GM23338 (cell line): Measurements from ENCODE around the gene RNGTT. TPM values are rescaled to one million over a fixed set of nuclear protein-coding genes. Genes with fewer than 3 reads are reported as not detected.

Experiments
- ATAC-seq: fragments of 200-7000 bp; cut with Tn5 transposase; 3 replicates; pipeline ENCODE4 v1.9.1; 2020
- DNase-seq: peaks from one replicate; pipeline ENCODE4 v3.0.0-alpha.2; 2015; ENCODE audit warnings: low spot score
- H2AFZ ChIP-seq: fragments of 200-600 bp; sonication (generic); 2 replicates; pipeline ENCODE4 v1.8.0; 2016; ENCODE audit warnings: antibody characterized with exemption, mild to moderate bottlenecking, moderate library complexity
- H3F3A ChIP-seq: fragments of 200-600 bp; sonication (generic); replicated peaks from 2 replicates; pipeline ENCODE4 v1.8.0; 2017; ENCODE audit warnings: antibody characterized with exemption, mixed run types, low read depth
- H3K27ac ChIP-seq: fragments of 200-600 bp; sonication (generic); 2 replicates; pipeline ENCODE4 v1.6.1; 2016; ENCODE audit warnings: low read depth
- H3K27me3 ChIP-seq: fragments of 200-600 bp; sonication (generic); 2 replicates; pipeline ENCODE4 v1.8.0; 2016; ENCODE audit warnings: mild to moderate bottlenecking, mixed run types, moderate library complexity; ENCODE audit not compliant: insufficient read depth
- H3K36me3 ChIP-seq: fragments of 200-600 bp; sonication (generic); 2 replicates; pipeline ENCODE4 v1.8.0; 2016; ENCODE audit warnings: mild to moderate bottlenecking; ENCODE audit not compliant: insufficient read depth
- H3K4me1 ChIP-seq: fragments of 200-600 bp; sonication (generic); 2 replicates; pipeline ENCODE4 v1.8.0; 2016; ENCODE audit warnings: mild to moderate bottlenecking, moderate library complexity; ENCODE audit not compliant: insufficient read depth
- H3K4me2 ChIP-seq: fragments of 200-600 bp; sonication (generic); 2 replicates; pipeline ENCODE4 v1.7.1; 2017; ENCODE audit warnings: mixed run types
- H3K4me3 ChIP-seq: fragments of 200-600 bp; sonication (generic); 2 replicates; pipeline ENCODE4 v1.6.1; 2016; ENCODE audit warnings: mixed run types
- H3K79me2 ChIP-seq: fragments of 200-600 bp; sonication (generic); replicated peaks from 2 replicates; pipeline ENCODE4 v1.8.0; 2017; ENCODE audit warnings: mild to moderate bottlenecking; ENCODE audit not compliant: insufficient read depth
- H3K9me2 ChIP-seq: fragments of 200-600 bp; sonication (generic); 2 replicates; pipeline ENCODE4 v1.8.0; 2017; ENCODE audit not compliant: insufficient read depth
- H4K20me1 ChIP-seq: fragments of 200-600 bp; sonication (generic); replicated peaks from 2 replicates; pipeline ENCODE4 v1.8.0; 2017; ENCODE audit warnings: mild to moderate bottlenecking; ENCODE audit not compliant: insufficient read depth
- H3K27ac Mint-ChIP-seq: 2 replicates; pipeline ENCODE4 v1.8.0; 2020; ENCODE audit warnings: inconsistent platforms, mild to moderate bottlenecking, moderate library complexity, mixed read lengths
- H3K27me3 Mint-ChIP-seq: 3 replicates; pipeline ENCODE4 v1.8.0; 2022; ENCODE audit warnings: low read depth, mild to moderate bottlenecking, moderate library complexity, mixed read lengths, inconsistent platforms; ENCODE audit not compliant: insufficient read depth, poor library complexity
- H3K36me3 Mint-ChIP-seq: 3 replicates; pipeline ENCODE4 v1.8.0; 2021; ENCODE audit warnings: low read depth, mild to moderate bottlenecking, inconsistent platforms, moderate library complexity, mixed read lengths
- H3K4me1 Mint-ChIP-seq: 3 replicates; pipeline ENCODE4 v1.8.0; 2020; ENCODE audit warnings: mild to moderate bottlenecking, inconsistent platforms, mixed read lengths
- H3K4me3 Mint-ChIP-seq: 3 replicates; pipeline ENCODE4 v1.8.0; 2021; ENCODE audit warnings: moderate library complexity, mild to moderate bottlenecking, inconsistent platforms, mixed read lengths
- H3K9me3 Mint-ChIP-seq: 3 replicates; pipeline ENCODE4 v1.8.0; 2020; ENCODE audit warnings: moderate library complexity, mild to moderate bottlenecking, inconsistent platforms, mixed read lengths
- CREB1 ChIP-seq: fragments of 250-450 bp; sonication (Bioruptor Pico); IDR thresholded peaks from 2 replicates; pipeline ENCODE4 v1.5.0; 2020; ENCODE audit warnings: low read depth, mild to moderate bottlenecking, moderate library complexity
- ETS1 ChIP-seq: IDR thresholded peaks from 2 replicates; pipeline ENCODE4 v1.6.1; 2016; ENCODE audit warnings: antibody characterized with exemption
- EZH2 ChIP-seq: fragments of 200-600 bp; sonication (generic); IDR thresholded peaks from one replicate; pipeline ENCODE4 v1.8.0; 2017; ENCODE audit warnings: antibody characterized with exemption, mild to moderate bottlenecking, low read depth; ENCODE audit not compliant: unreplicated experiment
- EZH2phosphoT487 ChIP-seq: fragments of 200-600 bp; sonication (generic); IDR thresholded peaks from one replicate; pipeline ENCODE4 v1.8.1; 2018; ENCODE audit warnings: antibody characterized with exemption; ENCODE audit not compliant: unreplicated experiment
- JUNB ChIP-seq: IDR thresholded peaks from one replicate; pipeline ENCODE4 v1.6.1; 2016; ENCODE audit warnings: antibody characterized with exemption; ENCODE audit not compliant: unreplicated experiment
- NANOG ChIP-seq: IDR thresholded peaks from 2 replicates; pipeline ENCODE4 v1.6.1; 2016; ENCODE audit warnings: antibody characterized with exemption, borderline replicate concordance
- POLR2AphosphoS5 ChIP-seq: IDR thresholded peaks from 2 replicates; pipeline ENCODE4 v1.6.1; 2016; ENCODE audit warnings: antibody characterized with exemption, low read depth
- REST ChIP-seq: IDR thresholded peaks from one replicate; pipeline ENCODE4 v1.6.1; 2018; ENCODE audit warnings: antibody characterized with exemption; ENCODE audit not compliant: unreplicated experiment
- STAT1 ChIP-seq: IDR thresholded peaks from one replicate; pipeline ENCODE4 v1.6.1; 2016; ENCODE audit warnings: antibody characterized with exemption; ENCODE audit not compliant: unreplicated experiment
- ZNF114 ChIP-seq: fragments of 250-450 bp; sonication (Bioruptor Pico); IDR thresholded peaks from 2 replicates; pipeline ENCODE4 v1.5.0; 2020; ENCODE audit warnings: mild to moderate bottlenecking, moderate library complexity
- ZNF331 ChIP-seq: fragments of 250-450 bp; sonication (Bioruptor Pico); IDR thresholded peaks from 2 replicates; pipeline ENCODE4 v1.5.0; 2020; ENCODE audit warnings: low read depth, mild to moderate bottlenecking, moderate library complexity
- polyA plus RNA-seq: library from polyadenylated mRNA; unstranded; fragments of >200 nt; fragmentation: Nextera tagmentation; extraction: Ambion mirVana; gene quantifications from 2 replicates; pipeline ENCODE4 v1.2.1, GENCODE V29; 2016
- total RNA-seq: library from RNA; depleted of rRNA; stranded (reverse); fragments of >200 nt; shearing (Covaris generic); gene quantifications from 2 replicates; pipeline ENCODE4 v1.2.3, GENCODE V29; 2014
- TF ChIP-seq, protein P1 (sequence below), 2 experiments: fragments of 200-600 bp in 1 of 2; sonication (generic) in 1 of 2; conservative IDR thresholded peaks; 2 replicates each; pipeline versions ENCODE4 v1.5.1 to v1.6.1; 2016 to 2017; ENCODE audit warnings: antibody characterized with exemption in 2 of 2, low read depth in 2 of 2, mild to moderate bottlenecking in 2 of 2, moderate library complexity in 1 of 2
- TF ChIP-seq, protein P2 (sequence below): fragments of 250-450 bp; sonication (Bioruptor Pico); IDR thresholded peaks from 2 replicates; pipeline ENCODE4 v1.5.0; 2020; ENCODE audit warnings: mild to moderate bottlenecking, moderate library complexity

RNGTT gene
- total and polyA plus RNA-seq, 2 experiments from 2014 or later = 11.2 to 29.2 TPM

GRCh38 chr6:88708197-88708744 lies 255.1 kb downstream of the RNGTT start:
- DNase-seq (no peak), ATAC-seq (no peak)
- no peaks in the 10 kb centered on the region for H3K27me3 ChIP-seq
- Mint-ChIP-seq H3K4me3 (no peak overlapping the region), H3K27me3 (peaks cover 2% of the 10 kb centered on the region), H3K4me1 (peaks cover 3% of the 10 kb centered on the region; the same call in 2 of the 3 replicates), H3K36me3 (peaks cover under 1% of the 10 kb centered on the region; the same call in 1 of the 3 replicates), H3K27ac (no peak overlapping the region), H3K9me3 (no peaks in the 10 kb centered on the region; the same call in 2 of the 3 replicates)
- no peaks in the 10 kb centered on the region for H3K4me1 ChIP-seq
- TF ChIP-seq ETS1 (no peak), POLR2AphosphoS5 (no peak), ZNF331 (CRISPR knock-in tag) (no peak), EZH2 (no peak), JUNB (no peak), CREB1 (CRISPR knock-in tag) (no peak), NANOG (no peak), REST (no peak), ZNF114 (no peak), EZH2phosphoT487 (no peak), STAT1 (no peak)
- TF ChIP-seq, protein P1, sequence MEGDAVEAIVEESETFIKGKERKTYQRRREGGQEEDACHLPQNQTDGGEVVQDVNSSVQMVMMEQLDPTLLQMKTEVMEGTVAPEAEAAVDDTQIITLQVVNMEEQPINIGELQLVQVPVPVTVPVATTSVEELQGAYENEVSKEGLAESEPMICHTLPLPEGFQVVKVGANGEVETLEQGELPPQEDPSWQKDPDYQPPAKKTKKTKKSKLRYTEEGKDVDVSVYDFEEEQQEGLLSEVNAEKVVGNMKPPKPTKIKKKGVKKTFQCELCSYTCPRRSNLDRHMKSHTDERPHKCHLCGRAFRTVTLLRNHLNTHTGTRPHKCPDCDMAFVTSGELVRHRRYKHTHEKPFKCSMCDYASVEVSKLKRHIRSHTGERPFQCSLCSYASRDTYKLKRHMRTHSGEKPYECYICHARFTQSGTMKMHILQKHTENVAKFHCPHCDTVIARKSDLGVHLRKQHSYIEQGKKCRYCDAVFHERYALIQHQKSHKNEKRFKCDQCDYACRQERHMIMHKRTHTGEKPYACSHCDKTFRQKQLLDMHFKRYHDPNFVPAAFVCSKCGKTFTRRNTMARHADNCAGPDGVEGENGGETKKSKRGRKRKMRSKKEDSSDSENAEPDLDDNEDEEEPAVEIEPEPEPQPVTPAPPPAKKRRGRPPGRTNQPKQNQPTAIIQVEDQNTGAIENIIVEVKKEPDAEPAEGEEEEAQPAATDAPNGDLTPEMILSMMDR (conservative IDR thresholded peaks at IDR 0.05; ENCODE audit: low read depth in 2 of 2) = no peak
- TF ChIP-seq, protein P2, sequence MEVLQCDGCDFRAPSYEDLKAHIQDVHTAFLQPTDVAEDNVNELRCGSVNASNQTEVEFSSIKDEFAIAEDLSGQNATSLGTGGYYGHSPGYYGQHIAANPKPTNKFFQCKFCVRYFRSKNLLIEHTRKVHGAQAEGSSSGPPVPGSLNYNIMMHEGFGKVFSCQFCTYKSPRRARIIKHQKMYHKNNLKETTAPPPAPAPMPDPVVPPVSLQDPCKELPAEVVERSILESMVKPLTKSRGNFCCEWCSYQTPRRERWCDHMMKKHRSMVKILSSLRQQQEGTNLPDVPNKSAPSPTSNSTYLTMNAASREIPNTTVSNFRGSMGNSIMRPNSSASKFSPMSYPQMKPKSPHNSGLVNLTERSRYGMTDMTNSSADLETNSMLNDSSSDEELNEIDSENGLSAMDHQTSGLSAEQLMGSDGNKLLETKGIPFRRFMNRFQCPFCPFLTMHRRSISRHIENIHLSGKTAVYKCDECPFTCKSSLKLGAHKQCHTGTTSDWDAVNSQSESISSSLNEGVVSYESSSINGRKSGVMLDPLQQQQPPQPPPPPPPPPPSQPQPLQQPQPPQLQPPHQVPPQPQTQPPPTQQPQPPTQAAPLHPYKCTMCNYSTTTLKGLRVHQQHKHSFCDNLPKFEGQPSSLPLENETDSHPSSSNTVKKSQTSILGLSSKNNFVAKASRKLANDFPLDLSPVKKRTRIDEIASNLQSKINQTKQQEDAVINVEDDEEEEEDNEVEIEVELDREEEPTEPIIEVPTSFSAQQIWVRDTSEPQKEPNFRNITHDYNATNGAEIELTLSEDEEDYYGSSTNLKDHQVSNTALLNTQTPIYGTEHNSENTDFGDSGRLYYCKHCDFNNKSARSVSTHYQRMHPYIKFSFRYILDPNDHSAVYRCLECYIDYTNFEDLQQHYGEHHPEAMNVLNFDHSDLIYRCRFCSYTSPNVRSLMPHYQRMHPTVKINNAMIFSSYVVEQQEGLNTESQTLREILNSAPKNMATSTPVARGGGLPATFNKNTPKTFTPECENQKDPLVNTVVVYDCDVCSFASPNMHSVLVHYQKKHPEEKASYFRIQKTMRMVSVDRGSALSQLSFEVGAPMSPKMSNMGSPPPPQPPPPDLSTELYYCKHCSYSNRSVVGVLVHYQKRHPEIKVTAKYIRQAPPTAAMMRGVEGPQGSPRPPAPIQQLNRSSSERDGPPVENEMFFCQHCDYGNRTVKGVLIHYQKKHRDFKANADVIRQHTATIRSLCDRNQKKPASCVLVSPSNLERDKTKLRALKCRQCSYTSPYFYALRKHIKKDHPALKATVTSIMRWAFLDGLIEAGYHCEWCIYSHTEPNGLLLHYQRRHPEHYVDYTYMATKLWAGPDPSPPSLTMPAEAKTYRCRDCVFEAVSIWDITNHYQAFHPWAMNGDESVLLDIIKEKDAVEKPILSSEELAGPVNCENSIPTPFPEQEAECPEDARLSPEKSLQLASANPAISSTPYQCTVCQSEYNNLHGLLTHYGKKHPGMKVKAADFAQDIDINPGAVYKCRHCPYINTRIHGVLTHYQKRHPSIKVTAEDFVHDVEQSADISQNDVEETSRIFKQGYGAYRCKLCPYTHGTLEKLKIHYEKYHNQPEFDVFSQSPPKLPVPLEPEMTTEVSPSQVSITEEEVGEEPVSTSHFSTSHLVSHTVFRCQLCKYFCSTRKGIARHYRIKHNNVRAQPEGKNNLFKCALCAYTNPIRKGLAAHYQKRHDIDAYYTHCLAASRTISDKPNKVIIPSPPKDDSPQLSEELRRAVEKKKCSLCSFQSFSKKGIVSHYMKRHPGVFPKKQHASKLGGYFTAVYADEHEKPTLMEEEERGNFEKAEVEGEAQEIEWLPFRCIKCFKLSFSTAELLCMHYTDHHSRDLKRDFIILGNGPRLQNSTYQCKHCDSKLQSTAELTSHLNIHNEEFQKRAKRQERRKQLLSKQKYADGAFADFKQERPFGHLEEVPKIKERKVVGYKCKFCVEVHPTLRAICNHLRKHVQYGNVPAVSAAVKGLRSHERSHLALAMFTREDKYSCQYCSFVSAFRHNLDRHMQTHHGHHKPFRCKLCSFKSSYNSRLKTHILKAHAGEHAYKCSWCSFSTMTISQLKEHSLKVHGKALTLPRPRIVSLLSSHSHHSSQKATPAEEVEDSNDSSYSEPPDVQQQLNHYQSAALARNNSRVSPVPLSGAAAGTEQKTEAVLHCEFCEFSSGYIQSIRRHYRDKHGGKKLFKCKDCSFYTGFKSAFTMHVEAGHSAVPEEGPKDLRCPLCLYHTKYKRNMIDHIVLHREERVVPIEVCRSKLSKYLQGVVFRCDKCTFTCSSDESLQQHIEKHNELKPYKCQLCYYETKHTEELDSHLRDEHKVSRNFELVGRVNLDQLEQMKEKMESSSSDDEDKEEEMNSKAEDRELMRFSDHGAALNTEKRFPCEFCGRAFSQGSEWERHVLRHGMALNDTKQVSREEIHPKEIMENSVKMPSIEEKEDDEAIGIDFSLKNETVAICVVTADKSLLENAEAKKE (CRISPR knock-in tag) = no peak
- H3K36me3 ChIP-seq = no peaks in the 10 kb centered on the region
- H3F3A ChIP-seq = no peaks in the 10 kb centered on the region
- H3K4me2 ChIP-seq = no peak overlapping the region
- H2AFZ ChIP-seq = no peak overlapping the region
- no peak overlapping the region for H3K27ac ChIP-seq
- H3K9me2 ChIP-seq = no peaks in the 10 kb centered on the region
- no peaks in the 10 kb centered on the region for H3K79me2 ChIP-seq
- H3K4me3 ChIP-seq = no peak overlapping the region
- no peaks in the 10 kb centered on the region for H4K20me1 ChIP-seq
